HT-29 (cell line): ENCODE results near the gene REV3L. TPM values are rescaled to one million over a fixed set of nuclear protein-coding genes. Genes with fewer than 3 reads are reported as not detected.

Experiments used
- DNase-seq: peaks from one replicate; pipeline ENCODE4 v3.0.0-alpha.2; 2015; ENCODE audit warnings: low spot score
- total RNA-seq: library from RNA; depleted of rRNA; stranded (reverse); fragments of >200 nt; shearing (Covaris generic); gene quantifications from 2 replicates; pipeline ENCODE4 v1.2.3, GENCODE V29; 2014

Gene REV3L
- total RNA-seq, 1 experiment from 2014 or later, result 9.4 TPM

DNA sequence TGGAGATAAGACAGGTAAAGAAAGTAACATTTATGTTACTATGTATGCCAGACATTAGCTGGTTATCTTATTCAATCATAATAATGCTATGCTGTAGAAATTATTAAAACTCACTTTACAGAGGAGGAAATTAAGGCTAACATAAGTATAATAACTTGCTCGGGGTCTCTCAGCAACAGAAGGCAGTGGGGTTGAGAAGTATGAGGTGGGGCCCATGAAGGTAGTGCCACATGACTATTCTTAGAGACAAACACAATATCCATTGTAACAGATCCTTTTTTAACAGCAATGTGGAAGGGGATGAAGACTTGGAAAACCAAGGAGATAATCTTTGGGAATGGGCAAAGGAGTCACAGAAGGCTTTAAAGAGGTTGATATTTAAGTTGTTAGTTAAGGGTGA lies 11.5 kb downstream of the REV3L start:
- no peak for DNase-seq

DNA sequence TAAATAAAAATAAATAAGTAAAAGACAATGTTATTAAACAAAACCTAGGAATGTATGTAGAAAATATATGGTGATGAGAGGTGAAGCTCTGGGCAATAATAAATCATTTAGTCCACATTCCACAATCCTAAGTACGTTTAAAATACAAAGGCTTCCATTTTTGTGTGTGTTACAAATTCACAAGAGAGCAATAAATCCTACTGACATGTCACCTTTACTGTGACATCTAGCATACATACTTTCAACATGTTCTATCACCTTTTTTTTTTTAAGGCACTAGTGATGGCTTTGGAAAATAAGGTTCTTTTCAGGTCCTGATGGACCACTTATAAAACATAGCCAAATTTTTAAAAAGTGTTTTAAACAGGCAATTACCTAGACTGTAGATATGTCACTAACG lies 12.0 kb downstream of the REV3L start:
- DNase-seq, result no peak

DNA sequence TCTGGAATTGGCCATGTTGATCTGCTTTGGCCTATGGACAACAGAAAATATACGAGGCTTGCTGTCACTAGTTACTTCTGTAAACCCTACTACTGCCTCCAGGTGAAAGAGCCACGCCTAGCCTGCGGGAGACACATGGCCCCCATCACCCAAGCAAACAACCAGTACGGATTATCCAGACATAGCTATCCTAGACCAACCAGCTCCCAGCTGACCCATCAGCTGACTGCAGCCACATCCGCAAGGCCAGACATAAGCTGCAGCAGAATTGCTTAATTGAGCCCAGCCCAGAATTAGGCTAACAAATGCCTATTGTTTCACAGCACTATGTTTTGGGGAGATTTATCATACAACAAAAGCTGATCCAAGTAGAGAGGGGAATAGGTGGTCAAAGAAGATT lies 13.5 kb downstream of the REV3L start:
- no peak for DNase-seq

DNA sequence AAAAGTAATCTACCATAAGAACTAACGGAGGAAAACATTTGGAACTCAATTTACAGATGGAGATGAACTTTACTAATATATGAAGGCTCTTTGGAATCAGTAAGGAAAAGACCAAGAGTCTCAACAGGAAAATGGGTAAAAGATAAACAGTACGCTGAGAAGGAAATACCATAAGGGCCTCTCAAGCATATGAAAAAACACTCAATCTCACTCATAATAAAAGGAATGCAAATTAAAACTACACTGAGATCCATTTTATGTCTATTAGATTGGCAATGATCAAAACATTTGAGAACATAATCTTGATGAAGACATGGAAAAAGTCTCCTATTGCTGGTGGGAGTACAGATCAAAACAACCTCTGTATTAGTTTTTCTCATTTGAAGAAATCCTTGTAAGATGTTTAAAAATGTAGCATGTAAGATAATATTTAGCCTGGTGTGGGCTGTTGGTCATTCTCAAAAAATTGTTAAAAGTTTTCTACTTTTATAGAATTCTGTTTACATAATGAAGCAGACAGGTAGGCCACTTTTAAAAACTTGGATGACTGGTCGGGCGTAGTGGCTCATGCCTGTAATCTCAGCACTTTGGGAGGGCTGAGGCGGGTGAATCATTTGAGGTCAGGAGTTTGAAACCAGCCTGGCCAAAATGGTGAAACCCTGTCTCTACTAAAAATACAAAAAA lies 14.5 kb downstream of the REV3L start:
- no peak for DNase-seq

DNA sequence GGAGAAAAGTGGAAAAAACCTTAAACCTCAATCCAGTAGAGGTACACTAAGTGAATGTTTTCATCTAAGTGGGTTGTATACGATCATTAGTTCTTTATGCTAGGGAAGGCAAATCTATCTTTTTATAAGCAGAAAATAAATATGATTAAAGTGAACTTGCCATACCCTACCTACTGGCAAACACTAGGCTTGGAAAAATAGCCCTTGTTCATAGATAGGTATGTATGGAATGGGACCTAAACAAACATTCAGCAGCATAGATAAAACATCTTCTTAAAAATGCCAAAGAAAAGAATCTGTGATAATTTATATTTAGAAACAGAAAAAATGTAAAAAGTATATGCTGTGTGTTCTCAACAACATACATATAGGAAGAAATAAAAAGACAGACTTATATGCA lies 18.8 kb downstream of the REV3L start:
- DNase-seq, result no peak

DNA sequence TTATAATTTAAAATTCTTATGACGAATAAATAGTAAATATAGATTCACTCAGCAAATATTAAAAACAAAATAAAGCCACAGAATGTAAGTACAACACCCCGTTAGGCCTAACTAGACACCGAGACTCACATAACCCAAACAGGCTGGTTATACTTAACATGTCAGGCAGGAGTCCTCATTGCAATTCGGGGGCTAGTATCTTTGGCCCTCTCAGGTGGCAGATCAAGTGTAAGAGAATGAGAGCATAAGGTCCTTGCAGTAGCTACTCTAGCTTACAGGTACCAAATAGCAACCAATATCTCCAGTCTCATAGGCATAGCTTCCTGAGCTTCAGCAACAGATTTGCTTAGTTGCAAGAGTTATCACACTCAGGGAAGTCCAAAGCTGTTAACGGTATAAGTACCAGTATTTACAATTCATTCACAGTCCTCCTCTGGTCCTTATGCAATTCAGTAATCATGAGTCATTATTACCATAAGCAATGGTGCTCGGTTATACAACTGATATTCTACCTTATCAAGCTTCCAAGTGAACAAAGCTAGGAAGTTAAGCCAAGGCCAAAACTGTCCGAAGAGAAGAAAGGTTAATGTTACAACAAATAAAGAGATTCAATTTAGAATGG lies 20.1 kb downstream of the REV3L start:
- no peak for DNase-seq

DNA sequence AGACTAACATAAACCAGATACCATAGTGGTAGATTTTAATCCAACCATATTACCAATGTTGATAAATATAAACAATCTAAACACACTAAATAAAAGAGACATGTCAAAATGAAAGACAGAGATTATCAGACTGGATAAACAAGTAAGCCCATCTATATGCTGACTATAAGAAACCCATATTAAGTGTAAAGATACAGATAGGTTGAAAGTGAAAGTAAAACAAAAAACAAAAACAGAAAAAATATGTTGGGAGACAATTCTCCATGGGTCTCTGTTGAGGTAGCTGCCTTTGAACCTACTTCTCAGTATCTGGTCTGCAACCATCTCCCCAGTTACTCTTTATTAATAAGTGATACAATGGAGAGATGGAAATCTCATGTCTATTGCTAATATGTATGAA lies 21.2 kb downstream of the REV3L start:
- no peak for DNase-seq

DNA sequence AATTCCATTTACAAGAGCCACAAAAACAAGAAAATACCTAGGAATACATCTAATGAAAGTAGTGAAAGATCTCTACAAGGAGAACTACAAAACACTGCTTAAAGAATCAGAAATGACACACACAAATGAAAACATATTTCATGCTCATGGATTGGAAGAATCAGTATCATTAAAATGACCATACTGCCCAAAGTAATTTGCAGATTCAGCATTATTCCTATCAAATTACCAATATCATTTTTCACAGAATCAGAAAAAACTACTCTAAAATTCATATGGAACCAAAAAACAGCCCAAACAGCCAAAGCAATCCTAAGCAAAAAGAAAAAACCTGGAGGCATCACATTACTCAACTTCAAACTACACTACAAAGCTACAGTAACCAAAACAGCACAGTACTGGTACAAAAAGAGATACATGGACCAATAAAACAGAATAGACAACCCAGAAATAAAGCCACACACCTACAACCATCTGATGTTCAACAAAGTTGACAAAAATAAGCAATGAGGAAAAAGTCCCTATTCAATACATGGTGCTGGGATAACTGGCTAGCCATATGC lies 24.3 kb downstream of the REV3L start:
- DNase-seq, result no peak

DNA sequence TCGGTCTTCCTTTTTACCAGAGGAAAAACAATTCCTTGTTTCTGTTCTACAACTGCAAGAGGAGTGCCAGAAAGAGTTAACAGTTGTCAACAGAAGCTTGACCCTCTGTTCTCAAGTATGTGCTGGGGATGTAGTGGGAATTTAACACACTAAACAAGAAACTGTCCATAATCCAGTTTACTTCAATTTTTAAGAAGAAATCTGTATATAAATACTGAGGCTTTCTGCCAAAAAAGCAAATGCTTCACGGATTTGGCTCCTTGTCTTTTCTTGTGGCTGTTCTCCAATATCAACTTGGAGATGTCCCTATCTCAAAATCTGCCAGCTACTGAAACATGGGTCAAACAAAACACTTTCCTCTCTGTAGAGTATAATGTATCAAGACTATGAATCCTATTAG lies 26.8 kb downstream of the REV3L start:
- no peak for DNase-seq

DNA sequence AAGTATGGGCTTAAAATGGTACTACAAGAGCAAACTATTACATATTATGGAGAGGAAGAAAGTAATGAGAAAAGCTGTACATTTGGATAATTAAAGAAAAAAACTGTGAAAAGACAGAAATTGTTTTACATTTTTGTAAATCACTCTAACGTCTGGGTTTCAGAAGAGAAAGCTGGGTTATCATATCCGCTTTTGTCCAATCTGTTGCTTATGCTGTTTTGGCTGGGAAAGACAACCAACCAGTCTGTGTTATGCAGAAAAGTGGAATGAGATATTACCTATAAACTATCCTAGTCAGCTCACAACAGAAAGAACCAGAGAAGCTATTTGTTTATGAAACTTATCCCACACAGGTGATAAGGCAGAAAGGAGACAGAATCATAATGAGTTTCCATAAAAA lies 32.4 kb downstream of the REV3L start:
- no peak for DNase-seq

DNA sequence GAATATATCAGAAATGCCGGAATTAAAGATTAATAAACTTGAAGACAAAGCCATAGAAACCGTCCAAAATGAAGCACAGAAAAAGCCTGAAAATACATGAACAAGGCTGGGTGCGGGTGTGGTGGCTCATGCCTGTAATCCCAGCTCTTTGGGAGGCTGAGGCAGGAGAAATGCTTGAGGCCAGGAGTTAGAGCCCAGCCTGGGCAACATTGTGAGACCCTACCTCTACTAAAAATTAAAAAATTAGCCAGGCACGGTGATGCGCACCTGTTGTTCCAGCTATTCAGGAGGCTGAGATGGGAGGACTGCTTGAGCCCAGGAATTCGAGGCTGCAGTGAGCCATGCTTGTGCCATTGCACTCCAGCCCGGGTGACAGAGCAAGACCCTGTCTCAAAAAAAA lies 32.9 kb downstream of the REV3L start:
- DNase-seq, result no peak

DNA sequence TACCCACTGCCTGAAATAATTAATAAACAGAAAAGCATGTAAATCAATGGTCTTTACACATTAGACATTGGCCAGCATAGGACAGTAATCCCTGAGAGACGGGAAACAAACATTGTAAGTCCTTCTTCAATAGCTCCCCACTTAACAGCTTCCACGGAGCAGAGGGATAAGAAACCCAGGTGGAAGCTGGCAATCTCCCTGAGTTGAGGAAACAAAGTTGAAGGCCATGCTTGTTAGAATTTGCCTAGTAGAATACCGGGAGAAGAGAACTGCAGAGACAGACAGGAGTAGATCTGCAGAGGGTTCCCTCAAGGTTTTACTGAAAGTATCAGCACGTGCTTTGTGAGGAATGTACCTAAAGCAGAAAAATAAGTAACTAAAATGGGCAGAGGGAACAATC lies 33.9 kb downstream of the REV3L start:
- DNase-seq, result no peak

DNA sequence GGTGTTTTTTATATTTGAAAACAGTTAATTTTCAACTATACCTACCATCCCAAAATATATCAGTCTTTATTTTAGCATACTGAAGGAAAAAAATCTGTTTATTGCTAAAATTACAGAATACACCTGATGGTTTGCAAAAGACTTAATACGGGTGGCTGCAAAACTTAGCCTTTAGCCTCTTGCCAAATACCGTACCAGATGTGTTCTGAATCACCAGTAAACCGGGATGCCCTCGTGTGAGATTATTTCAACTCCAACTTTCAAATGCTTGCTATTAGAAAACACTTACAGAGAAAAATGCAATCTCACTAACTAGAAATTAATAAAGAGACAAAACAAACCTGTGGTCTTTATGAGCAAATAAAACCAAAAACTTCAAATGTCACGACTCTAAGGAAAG lies 36.0 kb downstream of the REV3L start:
- no peak for DNase-seq

DNA sequence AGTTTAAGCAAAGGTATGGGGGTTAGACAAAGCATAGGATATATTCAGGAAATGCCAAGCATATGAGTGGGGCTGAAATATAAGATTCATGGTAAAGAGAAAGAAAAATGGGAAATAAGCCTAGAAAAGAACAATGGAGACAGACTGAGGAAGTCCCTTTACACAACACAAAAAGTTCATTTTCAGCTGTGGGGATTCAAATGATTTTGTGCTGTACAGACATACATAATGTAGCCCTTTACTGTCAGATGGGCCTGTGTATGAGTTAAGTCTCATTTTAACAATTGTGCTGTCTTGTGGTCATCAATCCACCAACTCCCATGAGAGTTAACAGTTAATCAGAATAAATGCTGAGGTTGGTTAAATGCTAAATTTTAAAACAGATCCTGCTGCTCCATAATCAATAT lies 37.2 kb downstream of the REV3L start:
- no peak for DNase-seq

DNA sequence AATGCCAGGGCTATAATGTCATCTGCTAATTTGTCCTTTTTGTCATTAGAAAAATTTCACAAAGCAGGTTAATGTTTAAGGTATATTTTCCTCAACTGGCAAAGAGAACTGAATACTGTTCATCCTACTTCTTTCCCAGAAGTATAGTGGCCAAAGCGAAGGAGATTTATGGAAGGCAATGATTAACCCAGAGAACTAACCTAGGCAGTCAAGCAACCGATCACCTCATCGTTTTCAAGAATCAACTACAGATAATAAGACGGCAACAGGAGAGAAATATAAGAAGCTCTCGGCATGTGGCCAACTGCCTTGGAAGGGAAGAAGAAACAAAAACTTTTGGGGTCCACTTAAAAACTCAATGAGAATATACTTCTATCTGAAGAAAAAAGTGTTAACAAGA lies 38.2 kb downstream of the REV3L start:
- DNase-seq, result no peak

DNA sequence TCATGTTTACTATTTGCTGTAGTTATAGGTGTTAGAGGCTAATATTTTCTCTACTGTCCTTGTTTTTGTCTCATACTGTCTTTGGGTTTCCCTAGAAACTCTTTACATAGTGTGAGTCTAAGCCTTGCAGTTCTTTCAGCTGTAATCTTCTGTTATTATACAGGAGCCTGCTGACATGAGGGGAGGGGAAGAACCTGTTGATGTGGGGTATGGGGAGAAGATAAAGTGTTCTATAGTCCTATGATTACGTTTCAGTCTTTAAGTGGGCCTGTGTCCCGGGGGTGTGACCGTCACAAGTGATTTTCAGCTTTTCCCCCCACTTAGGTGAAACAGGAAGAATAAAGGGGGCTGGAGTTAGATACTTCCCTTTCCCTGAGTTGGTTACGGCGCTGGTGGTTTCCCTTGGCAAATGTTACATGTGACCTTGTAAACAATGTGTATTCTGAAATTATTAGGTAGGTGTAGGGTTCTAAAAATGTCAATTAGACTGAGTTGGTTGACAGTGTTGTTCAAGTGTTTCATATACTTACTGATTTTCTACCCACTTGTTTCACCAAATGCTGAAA lies 41.3 kb downstream of the REV3L start:
- DNase-seq, result no peak

DNA sequence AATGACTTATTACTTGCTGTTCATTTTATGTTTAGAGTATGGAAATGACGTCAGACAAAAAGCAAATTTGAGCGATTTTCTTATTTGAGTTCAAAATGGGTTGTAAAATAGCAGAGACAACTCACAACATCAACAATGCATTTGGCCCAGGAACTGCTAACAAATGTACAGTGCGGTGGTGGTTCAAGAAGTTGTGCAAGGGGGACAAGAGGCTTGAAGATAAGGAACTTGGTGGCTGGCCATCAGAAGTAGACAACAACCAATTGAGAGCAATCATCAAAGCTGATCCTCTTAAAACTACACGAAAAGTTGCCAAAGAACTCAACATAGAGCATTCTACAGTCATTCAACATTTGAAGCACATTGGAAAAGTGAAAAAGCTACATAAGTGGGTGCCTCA lies 43.8 kb downstream of the REV3L start:
- DNase-seq, result no peak

DNA sequence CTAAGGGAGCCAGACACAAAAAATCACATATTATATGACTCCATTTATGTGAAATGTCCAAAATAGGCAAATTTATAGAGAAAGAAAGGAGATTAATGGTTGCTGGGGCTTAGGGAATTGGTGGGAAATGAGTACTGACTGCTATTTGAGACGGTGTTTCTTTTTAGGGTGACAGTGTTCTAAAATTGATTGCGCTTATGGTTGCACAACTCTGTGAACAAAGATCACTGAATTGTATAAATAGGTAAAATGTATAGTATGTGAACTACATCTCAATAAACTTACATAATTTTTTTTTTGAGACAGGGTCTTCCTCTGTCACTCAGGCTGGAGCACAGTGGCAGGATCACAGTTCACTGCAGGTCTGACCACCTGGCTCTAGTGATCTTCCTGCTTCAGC lies 45.4 kb downstream of the REV3L start:
- DNase-seq, result no peak

DNA sequence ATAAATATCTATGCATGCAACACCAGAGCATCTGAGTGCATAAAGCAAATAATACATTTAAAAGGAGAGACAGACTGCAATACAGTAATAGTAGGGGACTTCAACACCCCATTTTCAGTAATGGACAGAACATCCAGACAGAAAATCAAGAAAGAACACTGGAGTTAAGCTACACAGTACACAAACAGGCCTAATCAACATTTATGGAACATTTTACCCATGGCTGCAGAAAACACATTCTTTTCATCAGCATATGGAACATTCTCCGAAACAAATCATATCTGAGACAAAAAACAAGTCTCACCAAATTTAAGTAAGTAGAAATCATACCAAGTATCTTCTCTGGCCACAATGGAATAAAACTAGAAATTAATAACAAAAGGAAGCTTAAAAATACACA lies 50.5 kb downstream of the REV3L start:
- no peak for DNase-seq

DNA sequence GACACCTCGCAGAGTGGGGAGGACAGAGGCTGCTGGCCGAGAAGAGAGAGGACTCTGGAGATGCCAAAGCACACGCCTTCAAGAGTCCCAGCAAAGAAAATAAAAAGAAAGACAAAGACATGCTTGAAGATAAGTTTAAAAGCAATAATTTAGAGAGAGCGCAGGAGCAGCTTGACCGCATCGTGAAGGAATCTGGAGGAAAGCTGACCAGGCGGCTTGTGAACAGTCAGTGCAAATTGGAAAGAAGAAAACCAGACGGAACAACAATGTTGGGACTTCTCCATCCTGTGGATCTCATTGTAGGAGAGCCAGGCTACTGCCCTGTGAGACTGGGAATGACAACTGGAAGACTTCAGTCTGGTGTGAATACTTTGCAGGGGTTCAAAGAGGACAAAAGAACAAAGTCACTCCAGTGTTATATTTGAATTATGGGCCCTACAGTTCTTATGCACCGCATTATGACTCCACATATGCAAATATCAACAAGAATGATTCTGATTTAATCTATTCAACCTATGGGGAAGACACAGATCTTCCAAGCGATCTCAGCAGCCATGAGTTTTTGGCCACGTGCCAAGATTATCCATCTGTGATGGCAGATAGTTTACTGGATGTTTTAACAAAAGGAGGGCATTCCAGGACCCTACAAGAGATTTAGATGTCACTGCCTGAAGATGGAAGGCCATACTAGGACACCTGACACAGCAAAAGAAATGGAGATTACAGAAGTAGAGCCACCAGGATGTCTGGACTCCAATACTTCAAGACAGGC lies 52.2 kb downstream of the REV3L start:
- no peak for DNase-seq

DNA sequence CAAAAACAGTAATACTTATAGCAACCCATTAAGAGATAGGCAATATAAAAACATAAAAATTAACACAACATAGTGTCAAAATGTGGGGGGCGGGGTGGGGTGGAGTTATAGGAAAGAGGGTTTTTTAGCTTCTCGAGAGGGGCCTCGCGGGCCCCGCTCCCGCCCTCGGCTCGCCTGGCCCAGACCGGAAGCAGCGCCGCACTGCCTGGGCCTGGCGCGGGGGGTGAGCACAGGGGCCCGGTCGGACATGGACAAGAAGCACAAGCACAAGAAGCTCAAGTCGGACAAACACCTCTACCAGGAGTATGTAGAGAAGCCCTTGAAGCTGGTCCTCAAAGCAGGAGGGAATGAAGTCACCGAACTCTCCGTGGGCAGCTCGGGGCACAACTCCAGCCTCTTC lies 53.4 kb downstream of the REV3L start:
- DNase-seq, result no peak

DNA sequence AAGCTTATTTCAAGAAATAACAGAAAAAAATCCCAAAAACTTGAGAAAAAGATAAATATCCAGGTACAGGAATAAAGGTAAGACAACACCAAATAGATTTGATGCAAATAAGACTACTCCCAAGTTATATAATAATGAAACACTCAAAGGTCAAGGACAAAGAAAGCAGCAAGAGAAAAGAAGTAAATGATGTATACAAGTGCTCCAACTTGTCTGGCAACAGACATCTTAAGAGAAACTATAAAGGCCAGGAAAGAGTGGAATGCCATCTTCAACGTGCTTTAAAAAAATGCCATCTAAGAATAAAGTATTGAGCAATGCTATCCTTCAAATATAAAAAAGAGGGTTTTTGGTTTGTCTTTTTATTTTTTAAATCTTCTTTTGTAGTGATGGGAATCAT lies 54.2 kb downstream of the REV3L start:
- DNase-seq, result no peak
